Left lung (tissue), 10 donors: ENCODE measurements around the gene RPS6KA2. TPM values are rescaled to one million over a fixed set of nuclear protein-coding genes. Genes with fewer than 3 reads are reported as not detected.
"Not testable (repeated sequence)": the region's sequence is repeated elsewhere in the genome, so short reads cannot be mapped to it uniquely, and the experiment has no call there.

Experiments used
- ATAC-seq: fragments of 200-7000 bp; cut with Tn5 transposase; one replicate; pipeline ENCODE4 v1.9.1; 2020; ENCODE audit warnings: moderate library complexity
- DNase-seq, 4 donors: peaks; one replicate each; pipeline ENCODE4 v3.0.0-alpha.2; 2013 to 2020
- H3K27ac ChIP-seq, 2 donors: fragments of 200-600 bp; sonication (generic) in 1 of 2; one replicate each; pipeline versions ENCODE4 v1.5.0 to v1.8.0; 2020 to 2021
- H3K27me3 ChIP-seq, 2 donors: fragments of 200-600 bp; sonication (generic) in 1 of 2; one replicate each; pipeline versions ENCODE4 v1.5.0 to v1.8.0; 2020 to 2021
- H3K36me3 ChIP-seq, 2 donors: fragments of 200-600 bp; sonication (generic) in 1 of 2; one replicate each; pipeline versions ENCODE4 v1.5.0 to v1.8.0; 2020 to 2021
- H3K4me1 ChIP-seq, 2 donors: fragments of 200-600 bp; one replicate each; pipeline ENCODE4 v1.8.0; 2021
- H3K4me3 ChIP-seq, 2 donors: fragments of 200-600 bp; sonication (generic) in 1 of 2; one replicate each; pipeline versions ENCODE4 v1.5.0 to v1.8.0; 2020 to 2021; ENCODE audit warnings: mild to moderate bottlenecking in 1 of 2
- H3K9me3 ChIP-seq, 2 donors: fragments of 200-600 bp; sonication (generic) in 1 of 2; one replicate each; pipeline versions ENCODE4 v1.5.0 to v1.8.0; 2020 to 2021
- intact Hi-C, 2 donors: fragments of 100-400 bp; cut with DNase I; formaldehyde crosslinking; loops; one replicate each; pipeline versions ENCODE4 v1.11.2 to v1.14.2; 2022
- polyA plus RNA-seq, 6 donors: library from polyadenylated mRNA; unstranded; fragments of 120-200 nt; gene quantifications; one replicate each; pipeline ENCODE4 v1.2.1, GENCODE V29; 2013; ENCODE audit not compliant: insufficient read length in 6 of 6
- total RNA-seq, 2 donors: library from RNA; stranded (reverse); fragmentation: NEBNext Ultra II Directional; extraction: Animal tissue kit (Norgen Biotek cat#: 25700); gene quantifications; one replicate each; pipeline ENCODE4 v1.2.1, GENCODE V29; 2021
- TF ChIP-seq, protein P1 (sequence below), 2 donors: fragments of 200-600 bp; sonication (generic) in 1 of 2; IDR thresholded peaks; one replicate each; pipeline versions ENCODE4 v1.5.0 to v1.8.0; 2021; ENCODE audit warnings: antibody characterized with exemption in 2 of 2
- donor health status: DM: no; HTN: yes; CAD: no.
- donor health status: DM: no; HTN: no; CAD: no.

RPS6KA2 gene
- total and polyA plus RNA-seq, 8 donors = 42.0 to 160 (median 48.0) TPM

DNA sequence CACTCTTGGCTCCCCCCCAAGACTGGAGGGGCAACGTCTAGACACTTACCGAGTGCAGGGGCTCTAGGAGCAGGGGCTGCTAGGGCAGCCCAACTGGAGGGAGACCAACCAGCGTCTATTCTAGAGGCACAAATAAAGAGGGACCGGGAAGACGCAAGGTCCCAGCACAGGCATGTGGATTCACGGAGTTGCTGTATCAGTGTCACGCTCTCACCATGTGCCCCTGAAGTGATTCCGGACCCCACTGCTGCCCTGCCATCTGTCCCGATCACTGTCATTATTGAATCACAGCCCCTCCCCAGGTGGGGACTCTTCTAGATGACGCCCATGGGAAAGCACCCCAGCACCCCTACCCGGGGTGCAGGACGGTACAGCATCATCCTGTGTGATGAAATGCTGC, 94.7 kb downstream of the RPS6KA2 start:
- Histone ChIP-seq H3K4me1 (no peaks in the 10 kb centered on the region), H3K27ac (no peak overlapping the region), H3K4me3 (no peak overlapping the region), H3K36me3 (peaks cover 0 to 79% of the 10 kb centered on the region in 2 donors), H3K27me3 (no peaks in the 10 kb centered on the region), H3K9me3 (no peaks in the 10 kb centered on the region)
- no peak for ATAC-seq
- TF ChIP-seq, protein P1, sequence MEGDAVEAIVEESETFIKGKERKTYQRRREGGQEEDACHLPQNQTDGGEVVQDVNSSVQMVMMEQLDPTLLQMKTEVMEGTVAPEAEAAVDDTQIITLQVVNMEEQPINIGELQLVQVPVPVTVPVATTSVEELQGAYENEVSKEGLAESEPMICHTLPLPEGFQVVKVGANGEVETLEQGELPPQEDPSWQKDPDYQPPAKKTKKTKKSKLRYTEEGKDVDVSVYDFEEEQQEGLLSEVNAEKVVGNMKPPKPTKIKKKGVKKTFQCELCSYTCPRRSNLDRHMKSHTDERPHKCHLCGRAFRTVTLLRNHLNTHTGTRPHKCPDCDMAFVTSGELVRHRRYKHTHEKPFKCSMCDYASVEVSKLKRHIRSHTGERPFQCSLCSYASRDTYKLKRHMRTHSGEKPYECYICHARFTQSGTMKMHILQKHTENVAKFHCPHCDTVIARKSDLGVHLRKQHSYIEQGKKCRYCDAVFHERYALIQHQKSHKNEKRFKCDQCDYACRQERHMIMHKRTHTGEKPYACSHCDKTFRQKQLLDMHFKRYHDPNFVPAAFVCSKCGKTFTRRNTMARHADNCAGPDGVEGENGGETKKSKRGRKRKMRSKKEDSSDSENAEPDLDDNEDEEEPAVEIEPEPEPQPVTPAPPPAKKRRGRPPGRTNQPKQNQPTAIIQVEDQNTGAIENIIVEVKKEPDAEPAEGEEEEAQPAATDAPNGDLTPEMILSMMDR (IDR thresholded peaks at IDR 0.05) = no peak
- peak in 1 of 4 donors; percentile 13 for DNase-seq
- intact Hi-C loops = no loop called here

DNA sequence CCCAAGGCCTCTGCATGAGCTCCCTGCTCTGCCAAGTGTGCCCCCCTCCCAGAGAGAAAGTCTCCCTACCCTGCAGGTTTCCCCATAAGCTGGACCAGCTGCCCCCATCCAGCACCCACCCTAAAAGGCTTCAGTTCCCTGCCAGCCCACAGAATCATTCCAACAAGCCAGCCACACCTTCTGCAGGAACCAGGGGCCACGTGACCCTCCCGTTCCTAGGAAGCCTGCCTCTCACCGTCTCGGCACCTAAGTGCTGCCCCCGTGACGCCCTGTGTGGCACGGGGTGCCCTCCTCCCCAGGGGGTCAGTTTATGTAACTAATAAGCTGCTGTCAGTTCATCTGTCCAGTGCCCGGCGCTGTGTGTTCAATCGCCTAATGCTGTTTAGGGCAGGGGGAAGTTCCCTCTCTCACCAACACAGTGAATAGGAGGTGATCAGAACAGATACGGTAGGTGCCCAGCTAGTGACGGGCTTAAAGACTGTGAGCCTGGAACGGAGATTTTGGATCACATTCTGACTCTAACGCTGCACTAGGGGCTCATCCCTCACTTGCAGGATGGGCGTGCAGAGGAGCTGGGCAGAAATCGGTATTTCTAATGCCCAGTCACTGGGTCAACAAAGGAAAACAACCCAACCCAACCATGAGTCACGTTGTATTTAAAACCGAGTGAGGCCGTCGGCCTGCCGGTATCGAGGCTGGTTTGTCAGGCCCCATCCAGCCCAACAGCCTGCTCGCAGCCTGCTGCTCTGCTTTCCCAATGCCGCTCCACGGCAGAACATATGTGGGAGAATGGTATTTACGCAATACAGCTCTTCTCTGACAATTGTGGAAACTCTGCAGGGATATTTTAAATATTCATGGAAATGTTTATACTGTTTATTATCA, 96.6 kb downstream of the RPS6KA2 start:
- no peak for ATAC-seq
- H3K27me3 ChIP-seq = no peaks in the 10 kb centered on the region
- TF ChIP-seq, protein P1 (IDR thresholded peaks at IDR 0.05) = no peak
- no peaks in the 10 kb centered on the region for H3K4me1 ChIP-seq
- no peak overlapping the region for H3K4me3 ChIP-seq
- peaks cover 0 to 79% of the 10 kb centered on the region in 2 donors for H3K36me3 ChIP-seq
- H3K27ac ChIP-seq = no peak overlapping the region
- no peaks in the 10 kb centered on the region for H3K9me3 ChIP-seq
- peak in 1 of 4 donors; percentile 49 for DNase-seq
- intact Hi-C loops = no loop called here

DNA sequence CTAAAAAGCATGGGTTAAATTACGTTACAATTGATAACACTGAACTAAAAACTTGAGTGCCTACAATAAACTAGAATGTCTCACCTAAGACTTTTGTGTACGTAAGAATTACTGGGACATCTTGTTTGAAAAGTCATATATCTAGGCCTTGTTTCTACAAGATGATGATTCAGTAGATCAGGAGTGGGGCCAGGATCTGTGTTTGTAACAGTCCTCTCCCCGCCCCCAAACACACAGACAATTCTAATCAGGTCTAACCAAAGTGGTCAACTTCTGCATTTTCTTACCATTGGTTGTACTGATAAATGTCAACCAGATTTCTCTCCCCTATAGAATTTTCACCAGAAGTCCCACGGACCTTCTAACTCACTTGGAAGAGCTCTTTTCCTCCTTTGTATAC, 97.5 kb downstream of the RPS6KA2 start:
- intact Hi-C loops = no loop called here
- Histone ChIP-seq H3K4me1 (no peaks in the 10 kb centered on the region), H3K36me3 (peaks cover 0 to 79% of the 10 kb centered on the region in 2 donors), H3K27ac (no peak overlapping the region), H3K27me3 (no peaks in the 10 kb centered on the region), H3K4me3 (no peak overlapping the region), H3K9me3 (no peaks in the 10 kb centered on the region)
- TF ChIP-seq, protein P1 (IDR thresholded peaks at IDR 0.05) = no peak
- ATAC-seq (no peak), DNase-seq (no peak)

DNA sequence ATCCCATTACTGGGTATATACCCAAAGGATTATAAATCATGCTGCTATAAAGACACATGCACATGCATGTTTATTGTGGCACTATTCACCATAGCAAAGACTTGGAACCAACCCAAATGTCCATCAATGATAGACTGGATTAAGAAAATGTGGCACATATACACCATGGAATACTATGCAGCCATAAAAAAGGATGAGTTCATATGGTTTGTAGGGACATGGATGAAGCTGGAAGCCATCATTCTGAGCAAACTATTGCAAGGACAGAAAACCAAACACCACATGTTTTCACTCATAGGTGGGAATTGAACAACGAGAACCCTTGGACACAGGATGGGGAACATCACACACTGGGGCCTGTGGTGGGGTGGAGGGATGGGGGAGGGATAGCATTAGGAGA, 98.0 kb downstream of the RPS6KA2 start:
- H3K4me3 ChIP-seq, ATAC-seq, H3K27me3 ChIP-seq, H3K9me3 ChIP-seq, H3K27ac ChIP-seq, intact Hi-C loops, H3K4me1 ChIP-seq: not testable (repeated sequence)
- DNase-seq = peak in 1 of 4 donors; percentile 6
- peaks cover 0 to 79% of the 10 kb centered on the region in 2 donors for H3K36me3 ChIP-seq

DNA sequence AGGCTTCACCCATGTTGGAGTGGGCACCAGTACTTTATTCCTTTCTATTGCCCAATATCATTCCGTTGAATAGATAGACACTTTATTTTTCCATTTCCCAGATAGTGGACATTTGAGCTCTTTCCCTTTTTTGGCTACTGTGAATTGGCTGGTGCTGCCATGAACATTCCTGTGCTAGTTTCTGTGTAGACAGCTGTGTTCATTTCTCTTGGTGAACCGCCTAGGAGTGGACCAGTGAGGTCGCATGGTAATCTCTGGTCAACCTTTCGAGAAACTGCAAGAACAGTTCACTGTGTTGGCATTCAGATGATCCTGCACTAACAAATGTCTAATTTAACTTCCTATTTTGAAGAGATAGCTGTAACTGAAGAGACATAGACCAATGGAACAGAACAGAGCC, 99.2 kb downstream of the RPS6KA2 start:
- DNase-seq (no peak), ATAC-seq (no peak)
- peaks cover 0 to 77% of the 10 kb centered on the region in 2 donors for H3K36me3 ChIP-seq
- no peak overlapping the region for H3K27ac ChIP-seq
- H3K4me1 ChIP-seq = no peaks in the 10 kb centered on the region
- intact Hi-C loops = no loop called here
- H3K27me3 ChIP-seq = no peaks in the 10 kb centered on the region
- H3K9me3 ChIP-seq = no peaks in the 10 kb centered on the region
- H3K4me3 ChIP-seq = no peak overlapping the region
- TF ChIP-seq, protein P1 (IDR thresholded peaks at IDR 0.05) = no peak
